OCI-LY7 (cell line): ENCODE measurements around the gene USHBP1. TPM values are rescaled to one million over a fixed set of nuclear protein-coding genes. Genes with fewer than 3 reads are reported as not detected.

Source experiments
- BruUV-seq: library from RNA; stranded (reverse); fragments of 400-500 nt; replicated peaks from 2 replicates; lab custom pipeline; 2021; lab: Mats Ljungman, UMichigan
- CTCF ChIA-PET: fragments of 300-600 bp; sonication (Branson Sonifier 250); formaldehyde crosslinking; loops from one replicate; lab custom pipeline; 2022; ENCODE audit warnings: antibody characterized with exemption; ENCODE audit not compliant: unreplicated experiment; lab: Charles Lee
- POLR2A ChIA-PET: fragments of 300-600 bp; sonication (Branson Sonifier 250); formaldehyde crosslinking; loops from one replicate; lab custom pipeline; 2022; ENCODE audit warnings: antibody characterized with exemption; lab: Charles Lee
- DNase-seq: peaks from one replicate; pipeline ENCODE4 v3.0.0-alpha.2; 2015; ENCODE audit warnings: low spot score
- H2AFZ ChIP-seq: fragments of 200-600 bp; sonication (generic), shearing (Covaris generic); 2 replicates; pipeline ENCODE4 v1.6.1; 2014; ENCODE audit warnings: mild to moderate bottlenecking, antibody characterized with exemption, low read length, moderate library complexity
- H3K27ac ChIP-seq: fragments of 200-600 bp; sonication (generic); 2 replicates; pipeline ENCODE4 v1.5.1; 2014; ENCODE audit warnings: mixed run types, low read depth, mild to moderate bottlenecking, moderate library complexity, low read length, inconsistent platforms; ENCODE audit not compliant: poor library complexity, severe bottlenecking
- H3K36me3 ChIP-seq: fragments of 200-600 bp; sonication (generic); 2 replicates; pipeline ENCODE4 v1.6.1; 2014; ENCODE audit warnings: mild to moderate bottlenecking, antibody characterized with exemption, low read length, moderate library complexity, mixed read lengths; ENCODE audit not compliant: insufficient read depth
- H3K4me1 ChIP-seq: fragments of 200-600 bp; sonication (generic); 2 replicates; pipeline ENCODE4 v1.5.1; 2014; ENCODE audit warnings: mild to moderate bottlenecking, low read length; ENCODE audit not compliant: insufficient read depth, poor library complexity, severe bottlenecking
- H3K4me2 ChIP-seq: fragments of 200-600 bp; sonication (generic); 2 replicates; pipeline ENCODE4 v1.6.1; 2014; ENCODE audit warnings: mild to moderate bottlenecking, low read length
- H3K4me3 ChIP-seq: fragments of 200-600 bp; sonication (generic); 2 replicates; pipeline ENCODE4 v1.5.1; 2014; ENCODE audit warnings: mild to moderate bottlenecking, low read depth, low read length; ENCODE audit not compliant: poor library complexity, severe bottlenecking
- H3K79me2 ChIP-seq: fragments of 200-600 bp; sonication (generic); 2 replicates; pipeline ENCODE4 v1.6.1; 2016; ENCODE audit warnings: low read depth, mild to moderate bottlenecking, low read length, moderate library complexity, mixed read lengths; ENCODE audit not compliant: insufficient read depth
- H3K9me2 ChIP-seq: fragments of 200-600 bp; sonication (generic); 2 replicates; pipeline ENCODE4 v1.6.1; 2016; ENCODE audit warnings: mild to moderate bottlenecking, low read length, mixed read lengths; ENCODE audit not compliant: insufficient read depth
- H3K9me3 ChIP-seq: fragments of 200-600 bp; sonication (generic); 2 replicates; pipeline ENCODE4 v1.6.1; 2014; ENCODE audit warnings: mild to moderate bottlenecking, mixed run types, low read length, mixed read lengths
- H4K20me1 ChIP-seq: fragments of 200-600 bp; sonication (generic); 2 replicates; pipeline ENCODE4 v1.6.1; 2014; ENCODE audit warnings: mild to moderate bottlenecking, antibody characterized with exemption, low read length, moderate library complexity, mixed read lengths; ENCODE audit not compliant: insufficient read depth
- EZH2phosphoT487 ChIP-seq: fragments of 200-600 bp; sonication (generic); IDR thresholded peaks from 2 replicates; pipeline ENCODE4 v1.6.1; 2018; ENCODE audit warnings: low read depth, borderline replicate concordance, mild to moderate bottlenecking, mixed run types, antibody characterized with exemption, low read length, moderate library complexity, mixed read lengths
- intact Hi-C: fragments of 100-400 bp; cut with micrococcal nuclease; formaldehyde crosslinking; loops from one replicate; pipeline ENCODE4 v1.10.0; 2022; ENCODE audit not compliant: unreplicated experiment
- total RNA-seq, 2 experiments: library from RNA; depleted of rRNA in 1 of 2; stranded (reverse); fragments of >200 nt in 1 of 2; shearing (Covaris generic) in 1 of 2; gene quantifications; 2 replicates each; pipeline ENCODE4 v1.2.3, GENCODE V29; 2014 to 2022
- TF ChIP-seq, protein P1 (sequence below): fragments of 200-600 bp; sonication (generic); conservative IDR thresholded peaks from 2 replicates; pipeline ENCODE4 v1.5.1; 2014; ENCODE audit warnings: mild to moderate bottlenecking, antibody characterized with exemption, low read length, moderate library complexity, mixed read lengths

Gene USHBP1
- total RNA-seq, 2 experiments from 2014 or later: 3.1 to 7.6 TPM

DNA sequence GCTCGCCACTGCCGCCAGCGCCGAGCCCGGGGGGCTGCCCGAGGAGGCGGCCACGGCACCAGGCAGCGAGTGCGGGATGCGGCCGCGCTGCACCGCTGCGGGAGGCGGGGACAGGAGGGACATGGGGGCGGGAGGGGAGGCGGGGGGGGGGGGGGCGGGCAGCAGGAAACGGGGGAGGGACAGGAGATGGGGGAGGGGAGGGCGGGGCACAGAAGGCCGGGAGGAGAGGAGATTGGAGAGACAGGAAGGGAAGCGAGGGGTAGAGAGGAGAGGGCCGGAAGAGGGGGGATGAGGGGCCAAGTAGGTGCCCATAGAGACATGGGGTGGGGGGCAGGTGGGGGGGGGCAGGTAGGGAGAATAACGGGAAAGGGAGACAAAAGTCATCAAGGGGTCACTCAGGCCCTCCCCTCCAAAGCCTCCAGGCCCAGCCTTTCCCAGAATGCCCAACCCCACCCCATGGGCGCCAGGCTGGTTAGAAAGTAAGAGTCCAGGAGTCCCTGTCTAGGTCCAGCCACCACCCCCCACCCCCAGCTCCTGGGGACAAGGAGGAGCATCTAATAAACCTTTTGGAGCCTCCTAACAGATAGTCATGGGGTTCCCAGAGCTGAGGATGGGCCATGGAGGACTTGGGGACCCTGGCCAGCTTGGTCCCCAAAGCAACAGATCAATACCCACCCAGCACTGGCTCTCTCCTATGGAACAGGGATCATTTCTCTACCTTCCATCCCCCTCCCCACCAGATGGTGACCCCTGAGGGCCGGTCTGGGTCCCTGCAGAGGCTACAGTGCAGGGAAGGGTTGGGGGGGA lies 28.4 kb downstream of the USHBP1 start:
- H3K36me3 ChIP-seq: peaks cover 35% of the 10 kb centered on the region; the same call in 1 of the 2 replicates
- peak; percentile 44 for DNase-seq
- TF ChIP-seq EZH2phosphoT487: no peak
- TF ChIP-seq, protein P1, sequence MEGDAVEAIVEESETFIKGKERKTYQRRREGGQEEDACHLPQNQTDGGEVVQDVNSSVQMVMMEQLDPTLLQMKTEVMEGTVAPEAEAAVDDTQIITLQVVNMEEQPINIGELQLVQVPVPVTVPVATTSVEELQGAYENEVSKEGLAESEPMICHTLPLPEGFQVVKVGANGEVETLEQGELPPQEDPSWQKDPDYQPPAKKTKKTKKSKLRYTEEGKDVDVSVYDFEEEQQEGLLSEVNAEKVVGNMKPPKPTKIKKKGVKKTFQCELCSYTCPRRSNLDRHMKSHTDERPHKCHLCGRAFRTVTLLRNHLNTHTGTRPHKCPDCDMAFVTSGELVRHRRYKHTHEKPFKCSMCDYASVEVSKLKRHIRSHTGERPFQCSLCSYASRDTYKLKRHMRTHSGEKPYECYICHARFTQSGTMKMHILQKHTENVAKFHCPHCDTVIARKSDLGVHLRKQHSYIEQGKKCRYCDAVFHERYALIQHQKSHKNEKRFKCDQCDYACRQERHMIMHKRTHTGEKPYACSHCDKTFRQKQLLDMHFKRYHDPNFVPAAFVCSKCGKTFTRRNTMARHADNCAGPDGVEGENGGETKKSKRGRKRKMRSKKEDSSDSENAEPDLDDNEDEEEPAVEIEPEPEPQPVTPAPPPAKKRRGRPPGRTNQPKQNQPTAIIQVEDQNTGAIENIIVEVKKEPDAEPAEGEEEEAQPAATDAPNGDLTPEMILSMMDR: no peak
- CTCF ChIA-PET: no interaction called here
- no peaks in the 10 kb centered on the region for H4K20me1 ChIP-seq
- POLR2A ChIA-PET: interaction anchor here (0.5 to 1.5 kb wide), 3 partner anchors 12 to 75 kb away, joined by 3 read pairs; partner anchors contain the start of gene BABAM1
- peak overlapping the region; percentile 69 for H3K4me3 ChIP-seq
- peaks cover 12% of the 10 kb centered on the region; the same call in 1 of the 2 replicates for H3K79me2 ChIP-seq
- peaks cover 25% of the 10 kb centered on the region for H3K4me1 ChIP-seq
- peak overlapping the region; percentile 87 for H3K4me2 ChIP-seq
- no TSS peak for BruUV-seq
- no peaks in the 10 kb centered on the region for H3K9me3 ChIP-seq
- H2AFZ ChIP-seq: peak overlapping the region; percentile 18; the same call in 1 of the 2 replicates
- intact Hi-C loops: no loop called here
- no peaks in the 10 kb centered on the region for H3K9me2 ChIP-seq
- peak overlapping the region; percentile 58 for H3K27ac ChIP-seq

DNA sequence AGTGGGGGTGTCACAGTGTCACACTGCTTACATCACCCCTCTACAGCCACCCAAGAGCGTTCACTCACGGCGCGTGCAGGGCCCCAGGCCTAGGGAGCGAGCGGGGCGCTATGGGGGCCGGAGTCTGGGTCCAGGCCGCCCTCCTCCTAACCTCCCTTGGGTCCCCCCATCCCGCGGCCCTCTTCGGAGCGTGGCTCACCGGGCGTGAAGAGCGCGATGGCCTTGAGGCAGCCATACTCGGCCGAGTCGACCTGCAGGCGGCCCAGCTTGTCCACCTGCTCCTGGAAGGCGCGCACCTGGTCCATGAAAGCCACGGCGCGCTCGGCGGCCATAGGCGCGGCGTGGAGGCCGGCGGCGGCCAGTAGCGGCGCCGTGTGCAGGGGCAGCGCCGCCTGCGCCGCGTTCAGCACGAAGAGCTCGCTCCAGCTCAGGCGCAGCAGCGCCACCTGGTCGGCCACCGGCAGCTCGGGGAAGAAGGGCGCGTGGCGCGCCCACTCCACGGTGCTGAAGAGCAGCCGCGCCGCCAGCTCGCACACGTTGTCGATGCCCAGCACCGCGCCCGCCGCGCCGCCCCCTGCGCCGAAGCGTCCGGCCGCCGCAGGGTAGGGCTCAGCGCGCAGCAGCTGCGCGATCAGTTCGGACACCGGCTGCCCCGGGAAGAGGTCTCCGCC lies 29.1 kb downstream of the USHBP1 start:
- H3K27ac ChIP-seq: peak overlapping the region; percentile 58
- intact Hi-C loops: no loop called here
- no TSS peak for BruUV-seq
- H2AFZ ChIP-seq: peak overlapping the region; percentile 18; the same call in 1 of the 2 replicates
- H3K4me3 ChIP-seq: peak overlapping the region; percentile 69
- ChIA-PET POLR2A (interaction anchor here (0.5 to 1.5 kb wide), 4 partner anchors 32 to 753 kb away, joined by 3 to 5 read pairs (median 4); partner anchors contain the start of gene BABAM1), CTCF (interaction anchor here (0.6 kb wide), 1 partner anchor 9 kb away, joined by 10 read pairs; the partner anchor contains the start of gene OCEL1)
- H3K4me2 ChIP-seq: peak overlapping the region; percentile 87
- H3K4me1 ChIP-seq: peaks cover 25% of the 10 kb centered on the region
- H3K9me2 ChIP-seq: no peaks in the 10 kb centered on the region
- TF ChIP-seq EZH2phosphoT487: no peak
- TF ChIP-seq, protein P1: peak; percentile 73
- H3K36me3 ChIP-seq: peaks cover 42% of the 10 kb centered on the region; the same call in 1 of the 2 replicates
- H4K20me1 ChIP-seq: no peaks in the 10 kb centered on the region
- no peaks in the 10 kb centered on the region for H3K9me3 ChIP-seq
- peak; percentile 82 for DNase-seq
- H3K79me2 ChIP-seq: peaks cover 12% of the 10 kb centered on the region; the same call in 1 of the 2 replicates
